Measurements from ENCODE around the gene SCN3B. TPM values are rescaled to one million over a fixed set of nuclear protein-coding genes. Genes with fewer than 3 reads are reported as not detected.

Gene SCN3B
- total and polyA plus RNA-seq, 2 donors (not counting 1 experiment from before 2014, with no cell fraction given) = under 0.01 to 0.03 TPM

- H3K4me1 ChIP-seq (ENCODE audit: control insufficient read depth, extremely low read depth, insufficient read depth, low read length) = no peaks in the 10 kb centered on the region
- TF ChIP-seq CTCF (conservative IDR thresholded peaks at IDR 0.05 in 1 of 2, IDR thresholded peaks at IDR 0.05 in 1 of 2; ENCODE audit: low read depth in 1 of 2, low read length in 2 of 2) = no peak
- TF ChIP-seq EZH2 (IDR thresholded peaks at IDR 0.05; ENCODE audit: low read length, missing control alignments) = no peak
- no peaks in the 10 kb centered on the region for H3K27me3 ChIP-seq (ENCODE audit: control insufficient read depth, insufficient read depth, low read length)
- no peaks in the 10 kb centered on the region for H3K36me3 ChIP-seq (ENCODE audit: control insufficient read depth, insufficient read depth, low read length)
- no peak for DNase-seq (ENCODE audit: low read depth in 2 of 2)
- H4K20me1 ChIP-seq (ENCODE audit: control insufficient read depth, extremely low read depth, insufficient read depth, low read length) = no peaks in the 10 kb centered on the region
- no peak overlapping the region for H3K9ac ChIP-seq (ENCODE audit: insufficient read depth, low read length)
- no peaks in the 10 kb centered on the region for H3K9me3 ChIP-seq (ENCODE audit: control insufficient read depth, insufficient read depth, low read depth, low read length)
- H2AFZ ChIP-seq (ENCODE audit: low read length) = no peak overlapping the region
- H3K27ac ChIP-seq (ENCODE audit: insufficient read depth, low read length) = no peak overlapping the region
- no peak overlapping the region for H3K4me2 ChIP-seq (ENCODE audit: extremely low read depth, insufficient read depth, low read length)
- H3K4me3 ChIP-seq (replicated peaks in 1 of 4; ENCODE audit: control extremely low read depth in 1 of 4, insufficient read depth in 1 of 4, low read depth in 3 of 4, low read length in 4 of 4) = no peak overlapping the region
- H3K79me2 ChIP-seq (ENCODE audit: control insufficient read depth, insufficient read depth, low read length) = no peaks in the 10 kb centered on the region
Measured at GRCh38 chr11:123581651-123582399, 72.6 kb downstream of the SCN3B start.

GRCh38 chr11:123580557-123581275 lies 73.7 kb downstream of the SCN3B start:
- H4K20me1 ChIP-seq (ENCODE audit: control insufficient read depth, extremely low read depth, insufficient read depth, low read length) = no peaks in the 10 kb centered on the region
- H3K9me3 ChIP-seq (ENCODE audit: control insufficient read depth, insufficient read depth, low read depth, low read length) = no peaks in the 10 kb centered on the region
- peak; percentile 90 to 92 for TF ChIP-seq CTCF (conservative IDR thresholded peaks at IDR 0.05 in 1 of 2, IDR thresholded peaks at IDR 0.05 in 1 of 2; ENCODE audit: low read depth in 1 of 2, low read length in 2 of 2)
- TF ChIP-seq EZH2 (IDR thresholded peaks at IDR 0.05; ENCODE audit: low read length, missing control alignments) = no peak
- H2AFZ ChIP-seq (ENCODE audit: low read length) = no peak overlapping the region
- no peaks in the 10 kb centered on the region for H3K4me1 ChIP-seq (ENCODE audit: control insufficient read depth, extremely low read depth, insufficient read depth, low read length)
- peak; percentile 10 to 26 for DNase-seq (ENCODE audit: low read depth in 2 of 2)
- no peaks in the 10 kb centered on the region for H3K27me3 ChIP-seq (ENCODE audit: control insufficient read depth, insufficient read depth, low read length)
- H3K4me3 ChIP-seq (replicated peaks in 1 of 4; ENCODE audit: control extremely low read depth in 1 of 4, insufficient read depth in 1 of 4, low read depth in 3 of 4, low read length in 4 of 4) = no peak overlapping the region
- no peak overlapping the region for H3K4me2 ChIP-seq (ENCODE audit: extremely low read depth, insufficient read depth, low read length)
- no peak overlapping the region for H3K9ac ChIP-seq (ENCODE audit: insufficient read depth, low read length)
- no peaks in the 10 kb centered on the region for H3K36me3 ChIP-seq (ENCODE audit: control insufficient read depth, insufficient read depth, low read length)
- H3K27ac ChIP-seq (ENCODE audit: insufficient read depth, low read length) = no peak overlapping the region
- H3K79me2 ChIP-seq (ENCODE audit: control insufficient read depth, insufficient read depth, low read length) = no peaks in the 10 kb centered on the region

GRCh38 chr11:123580137-123580536 lies 74.3 kb downstream of the SCN3B start:
- Histone ChIP-seq H3K79me2 (ENCODE audit: control insufficient read depth, insufficient read depth, low read length) (no peaks in the 10 kb centered on the region), H3K27me3 (ENCODE audit: control insufficient read depth, insufficient read depth, low read length) (no peaks in the 10 kb centered on the region), H3K4me1 (ENCODE audit: control insufficient read depth, extremely low read depth, insufficient read depth, low read length) (no peaks in the 10 kb centered on the region), H3K9me3 (ENCODE audit: control insufficient read depth, insufficient read depth, low read depth, low read length) (no peaks in the 10 kb centered on the region), H3K4me2 (ENCODE audit: extremely low read depth, insufficient read depth, low read length) (no peak overlapping the region), H4K20me1 (ENCODE audit: control insufficient read depth, extremely low read depth, insufficient read depth, low read length) (no peaks in the 10 kb centered on the region), H3K4me3 (replicated peaks in 1 of 4; ENCODE audit: control extremely low read depth in 1 of 4, insufficient read depth in 1 of 4, low read depth in 3 of 4, low read length in 4 of 4) (no peak overlapping the region), H3K27ac (ENCODE audit: insufficient read depth, low read length) (no peak overlapping the region), H3K9ac (ENCODE audit: insufficient read depth, low read length) (no peak overlapping the region), H2AFZ (ENCODE audit: low read length) (no peak overlapping the region), H3K36me3 (ENCODE audit: control insufficient read depth, insufficient read depth, low read length) (no peaks in the 10 kb centered on the region)
- TF ChIP-seq CTCF (conservative IDR thresholded peaks at IDR 0.05 in 1 of 2, IDR thresholded peaks at IDR 0.05 in 1 of 2; ENCODE audit: low read depth in 1 of 2, low read length in 2 of 2) = no peak
- TF ChIP-seq EZH2 (IDR thresholded peaks at IDR 0.05; ENCODE audit: low read length, missing control alignments) = no peak
- no peak for DNase-seq (ENCODE audit: low read depth in 2 of 2)
